ENCODE results near the gene MIEF2.

DNA sequence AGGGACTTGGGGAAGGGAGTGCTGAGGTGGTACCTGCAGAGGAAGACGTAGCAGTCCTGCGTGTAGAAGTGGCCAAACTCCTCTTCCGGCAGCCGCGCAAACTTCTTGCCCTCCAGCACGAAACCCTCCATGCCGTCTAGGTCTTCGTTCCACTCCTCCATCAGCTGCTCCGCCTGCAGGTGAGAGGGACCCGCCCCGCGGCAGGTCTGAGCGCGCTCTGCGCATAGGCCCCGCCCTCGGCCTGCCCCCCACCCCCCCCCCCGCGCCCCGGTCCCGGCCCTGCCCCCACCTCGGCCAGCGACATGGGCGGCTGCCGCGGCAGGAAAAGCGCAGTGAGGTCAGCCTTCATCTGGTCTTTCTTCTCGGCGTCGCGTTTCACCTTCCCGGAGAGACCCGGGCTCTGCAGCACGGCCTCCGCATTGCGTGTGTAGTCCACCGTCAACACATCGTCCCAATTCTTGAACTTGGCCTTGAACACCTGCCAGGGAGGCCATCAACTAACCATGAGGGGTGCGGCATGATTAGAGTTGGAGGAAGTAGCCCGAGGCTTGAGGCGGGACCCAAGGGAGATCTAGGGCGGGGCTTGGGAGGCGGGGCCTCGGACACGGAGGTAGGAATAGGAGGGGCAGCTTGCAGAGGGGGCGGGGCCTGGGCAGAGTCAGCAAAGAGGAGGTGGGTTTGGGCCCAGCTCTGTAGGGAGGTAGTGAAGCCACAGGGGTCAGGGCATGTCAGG, 13.4 kb upstream of the MIEF2 start:
- TF ChIP-seq CTCF (IDR thresholded peaks at IDR 0.05) (no peak), POLR2AphosphoS5 (IDR thresholded peaks at IDR 0.05) (no peak), POLR2A (IDR thresholded peaks at IDR 0.05) (no peak), EP300 (IDR thresholded peaks at IDR 0.05) (no peak)
